Cerebellar nuclear complex (tissue), 1 donor: Measurements from ENCODE around the gene OR13C8.

Experiments
- DNase-seq, 2 experiments: peaks; one replicate each; lab custom pipeline; 2025; lab: John Stamatoyannopoulos, UW

OR13C8 gene

GRCh38 chr9:104611213-104611612 lies 42.2 kb downstream of the OR13C8 start:
- DNase-seq: no peak

DNA sequence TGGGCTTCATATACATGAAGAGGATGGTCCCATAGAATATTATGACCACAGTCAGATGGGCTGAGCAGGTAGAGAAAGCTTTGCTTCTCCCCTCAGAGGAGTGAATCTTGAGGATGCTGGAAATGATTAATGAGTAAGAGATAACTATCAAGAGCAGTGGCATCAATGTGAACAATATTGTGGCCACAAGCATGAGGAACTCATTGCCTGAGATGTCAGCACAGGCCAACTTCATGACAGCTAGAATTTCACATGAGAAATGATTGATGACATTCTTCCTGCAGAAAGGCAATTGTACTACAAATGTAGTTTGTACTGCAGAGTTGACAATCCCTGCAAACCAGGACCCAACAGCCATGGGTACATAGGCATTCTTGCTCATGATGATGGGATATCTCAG lies 48.5 kb downstream of the OR13C8 start:
- DNase-seq: no peak

DNA sequence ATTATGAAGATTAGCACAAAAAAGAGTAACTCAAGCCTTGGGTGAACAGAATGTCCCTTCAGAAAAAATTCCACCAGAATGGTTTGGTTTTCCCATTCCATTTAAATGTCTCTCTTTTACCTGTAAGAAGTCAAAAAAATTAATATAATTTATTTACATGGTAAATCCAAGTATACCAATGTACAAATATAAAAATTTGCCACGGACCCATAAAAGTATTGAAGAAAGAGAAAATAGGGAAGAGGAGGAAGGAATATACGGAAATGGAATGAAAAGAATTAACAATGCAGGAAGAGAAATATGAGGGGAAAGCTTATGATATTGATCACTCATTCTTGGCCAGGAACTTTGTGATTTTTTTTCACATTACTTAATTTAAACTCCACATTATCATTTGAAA lies 49.1 kb downstream of the OR13C8 start, which contains the start of gene OR13C9:
OR13C9 (minus strand) TSS at position 101 of the 400 bp plus-strand sequence; CDS start at position 101, 0 bp downstream.
- no peak for DNase-seq
